Left cardiac atrium (tissue), 4 donors: Measurements from ENCODE around the gene ENKD1. TPM values are rescaled to one million over a fixed set of nuclear protein-coding genes. Genes with fewer than 3 reads are reported as not detected.

ENCODE experiments used
- ATAC-seq, 2 donors: fragments of 200-7000 bp; cut with Tn5 transposase; one replicate each; pipeline ENCODE4 v1.9.1; 2020; ENCODE audit warnings: mild to moderate bottlenecking in 2 of 2, moderate library complexity in 2 of 2
- DNase-seq: peaks from one replicate; pipeline ENCODE4 v3.0.0-alpha.2; 2020
- intact Hi-C, 2 donors: fragments of 100-400 bp; cut with DNase I; formaldehyde crosslinking; loops; one replicate each; pipeline versions ENCODE4 v1.14.1 to v1.15.1; 2022 to 2023
- total RNA-seq, 2 donors: library from RNA; stranded (reverse); fragmentation: NEBNext Ultra II Directional; extraction: Animal tissue kit (Norgen Biotek cat#: 25700); gene quantifications; one replicate each; pipeline ENCODE4 v1.2.1, GENCODE V29; 2021
- donor health status: DM: no; HTN: yes; CAD: no.
- donor health status: DM: no; HTN: yes; CAD: no; lungs with severe emphysema.
- donor health status: DM: yes; HTN: yes; CAD: no.
- donor health status: Dilated cardiomyopathy.

ENKD1 gene
- total RNA-seq, 2 donors from 2014 or later: 7.6 to 9.6 TPM

DNA sequence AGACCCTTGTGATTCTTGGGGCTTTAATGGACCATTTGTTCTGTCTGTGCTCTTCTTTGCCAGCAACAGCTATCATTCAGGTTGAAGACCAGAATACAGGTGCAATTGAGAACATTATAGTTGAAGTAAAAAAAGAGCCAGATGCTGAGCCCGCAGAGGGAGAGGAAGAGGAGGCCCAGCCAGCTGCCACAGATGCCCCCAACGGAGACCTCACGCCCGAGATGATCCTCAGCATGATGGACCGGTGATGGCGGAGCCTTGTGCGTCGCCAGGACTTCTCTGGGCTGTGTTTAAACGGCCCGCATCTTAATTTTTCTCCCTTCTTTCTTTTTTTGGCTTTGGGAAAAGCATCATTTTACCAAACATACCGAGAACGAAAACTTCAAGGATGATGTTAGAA is 28.9 kb downstream of the ENKD1 start:
- intact Hi-C loops: no loop called here
- no peak for DNase-seq

DNA sequence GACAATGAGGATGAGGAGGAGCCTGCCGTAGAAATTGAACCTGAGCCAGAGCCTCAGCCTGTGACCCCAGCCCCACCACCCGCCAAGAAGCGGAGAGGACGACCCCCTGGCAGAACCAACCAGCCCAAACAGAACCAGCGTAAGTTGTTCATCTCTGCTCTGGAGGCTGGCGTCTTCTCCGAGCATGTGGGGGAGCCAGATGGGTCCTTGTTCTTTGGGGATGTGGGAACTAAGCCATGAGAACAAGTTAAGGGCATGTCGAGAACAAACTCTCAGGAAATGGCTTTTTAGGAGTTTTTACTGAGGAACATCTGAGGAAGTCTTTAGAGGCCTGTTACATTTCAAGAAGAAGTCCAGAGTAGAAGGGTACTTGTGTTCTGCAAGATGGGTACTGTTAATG is 29.8 kb downstream of the ENKD1 start:
- intact Hi-C loops: no loop called here
- no peak for DNase-seq
- ATAC-seq: no peak

More for the DNA sequence above, 28.9 kb downstream of the ENKD1 start:
- no peak for ATAC-seq

DNA sequence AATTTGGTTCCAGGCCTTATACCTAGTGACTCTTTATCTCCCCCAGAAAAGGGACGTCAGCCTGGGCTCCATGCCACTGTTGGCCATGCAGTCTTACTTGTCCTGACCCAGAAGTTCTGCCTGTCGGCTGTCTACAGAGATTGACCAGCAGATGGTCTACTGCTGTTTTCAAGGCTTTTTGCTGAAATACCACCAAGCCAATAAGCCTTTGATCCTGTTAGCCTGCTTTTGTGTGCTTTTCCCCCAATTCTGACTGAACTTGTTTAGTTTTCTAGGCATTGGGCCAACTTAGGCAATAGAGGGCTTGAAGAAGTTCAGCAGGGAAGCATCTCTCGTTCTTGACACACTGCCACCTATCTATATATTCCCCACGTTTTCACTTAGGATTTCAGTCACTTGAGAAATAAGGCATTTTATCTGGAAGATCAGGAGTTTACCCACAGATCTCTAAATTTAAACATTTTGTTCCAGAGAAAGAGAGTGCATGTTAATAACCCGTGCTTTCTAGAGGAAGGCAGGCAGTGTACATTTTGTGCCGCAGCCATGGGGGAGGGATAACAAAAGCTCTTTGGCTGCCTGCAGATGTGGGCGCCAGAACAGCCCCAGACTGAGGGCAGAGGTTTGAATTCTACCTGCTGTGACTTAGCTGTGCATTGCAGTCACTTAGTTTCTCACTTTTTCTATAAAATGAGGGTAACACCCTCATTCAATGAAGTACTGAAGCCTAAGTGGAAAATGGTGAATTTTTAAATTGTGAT is 34.0 kb downstream of the ENKD1 start:
- ATAC-seq (peak in 1 of 2 donors; percentile 58), DNase-seq (no peak)
- intact Hi-C loops: no loop called here

DNA sequence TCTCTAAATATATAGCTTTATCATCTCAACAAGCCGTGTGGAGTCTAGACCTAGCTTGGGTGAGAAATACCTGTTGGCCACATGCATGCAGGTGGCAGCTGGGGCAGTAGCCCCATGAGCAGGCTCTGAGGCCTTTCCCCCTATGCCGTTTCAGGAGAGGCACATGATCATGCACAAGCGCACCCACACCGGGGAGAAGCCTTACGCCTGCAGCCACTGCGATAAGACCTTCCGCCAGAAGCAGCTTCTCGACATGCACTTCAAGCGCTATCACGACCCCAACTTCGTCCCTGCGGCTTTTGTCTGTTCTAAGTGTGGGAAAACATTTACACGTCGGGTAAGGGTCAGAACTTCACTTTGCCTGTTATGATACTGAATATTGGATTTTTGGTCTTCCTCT is 38.3 kb downstream of the ENKD1 start:
- intact Hi-C loops: no loop called here
- ATAC-seq: no peak
- no peak for DNase-seq

DNA sequence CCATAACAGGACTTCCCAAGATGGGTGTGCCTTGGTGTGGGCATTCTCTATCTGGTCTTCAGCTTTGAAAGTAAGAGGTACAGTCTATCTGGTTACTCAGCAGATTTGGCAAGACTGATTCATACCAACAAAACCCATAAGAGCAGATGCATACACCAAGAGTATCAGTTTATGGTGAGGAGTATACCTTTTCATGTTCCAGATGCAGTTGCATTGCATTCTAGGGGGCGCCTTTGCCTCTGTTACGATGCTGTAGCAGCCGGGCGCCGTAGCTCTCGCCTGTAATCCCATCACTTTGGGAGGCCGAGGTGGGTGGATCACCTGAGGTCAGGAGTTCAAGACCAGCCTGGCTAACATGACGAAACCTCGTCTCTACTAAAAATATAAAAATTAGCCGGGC is 52.7 kb downstream of the ENKD1 start:
- intact Hi-C loops: no loop called here
- no peak for ATAC-seq

More for the DNA sequence above, 52.7 kb downstream of the ENKD1 start:
- DNase-seq: no peak

Other genes starting within 250 kb of the ENKD1 start
- 1 to 10 TPM in 1 of 2 donors, not detected in 1; 1.6 TPM for gene HSD11B2, start 235.6 kb downstream of the ENKD1 start, total RNA-seq
- gene ATP6V0D1, start 185.6 kb downstream of the ENKD1 start, total RNA-seq: 10 to 100 TPM; 66.9 to 71.3 TPM
- gene AGRP, start 183.2 kb downstream of the ENKD1 start, total RNA-seq: not detected
- gene RIPOR1, start 137.9 kb downstream of the ENKD1 start, total RNA-seq: 10 to 100 TPM; 66.2 to 80.9 TPM
- gene CTCF, start 104.2 kb downstream of the ENKD1 start, total RNA-seq: 10 to 100 TPM; 22.7 to 25.7 TPM
- 1 to 10 TPM; 1.1 to 1.2 TPM for gene CARMIL2, start 21.6 kb downstream of the ENKD1 start, total RNA-seq
- 10 to 100 TPM in 1 of 2 donors, 1 to 10 TPM in 1; 9.0 to 10.2 TPM for gene ACD, start 6.5 kb downstream of the ENKD1 start, total RNA-seq
- gene PARD6A, start 5.8 kb downstream of the ENKD1 start, total RNA-seq: 1 to 10 TPM; 2.5 to 4.8 TPM
- 1 to 10 TPM; 3.5 to 3.7 TPM for gene C16orf86, start 64 bp upstream of the ENKD1 start, total RNA-seq
- gene GFOD2, start 52.6 kb upstream of the ENKD1 start, total RNA-seq: 10 to 100 TPM; 10.1 to 11.7 TPM
- gene RANBP10, start 139.8 kb upstream of the ENKD1 start, total RNA-seq: 10 to 100 TPM; 10.9 to 14.3 TPM
- under 1 TPM; 0.55 to 0.74 TPM for gene TSNAXIP1, start 140.1 kb upstream of the ENKD1 start, total RNA-seq
- gene THAP11, start 175.6 kb upstream of the ENKD1 start, total RNA-seq: 10 to 100 TPM; 24.5 to 24.7 TPM
- 10 to 100 TPM; 59.8 to 73.9 TPM for gene NUTF2, start 180.2 kb upstream of the ENKD1 start, total RNA-seq
- 10 to 100 TPM; 22.1 to 22.2 TPM for gene CENPT, start 180.9 kb upstream of the ENKD1 start, total RNA-seq
- 10 to 100 TPM; 23.3 to 31.5 TPM for gene EDC4, start 206.3 kb upstream of the ENKD1 start, total RNA-seq
- under 1 TPM in 1 of 2 donors, not detected in 1; 0.50 TPM for gene NRN1L, start 218.1 kb upstream of the ENKD1 start, total RNA-seq
- 10 to 100 TPM; 21.0 to 27.3 TPM for gene PSKH1, start 226.5 kb upstream of the ENKD1 start, total RNA-seq